Peyer's patch (tissue), 4 donors: ENCODE data around the gene NARF. TPM values are rescaled to one million over a fixed set of nuclear protein-coding genes. Genes with fewer than 3 reads are reported as not detected.
A peak's percentile ranks its signal among the peaks of the same experiment; 100 is the strongest.
"Not testable (repeated sequence)": the region's sequence is repeated elsewhere in the genome, so short reads cannot be mapped to it uniquely, and the experiment has no call there.

Experiments used
- DNase-seq, 3 donors: peaks; one replicate each; pipeline ENCODE4 v3.0.0-alpha.2; 2017 to 2019
- H3K27ac ChIP-seq, 4 donors: fragments of 200-600 bp; sonication (generic); one replicate each; pipeline ENCODE4 v1.5.1; 2016 to 2019
- H3K27me3 ChIP-seq, 2 donors: fragments of 200-600 bp; sonication (generic); one replicate each; pipeline ENCODE4 v1.5.1; 2019
- H3K36me3 ChIP-seq, 3 donors: fragments of 200-600 bp; sonication (generic); one replicate each; pipeline ENCODE4 v1.5.1; 2016 to 2019
- H3K4me1 ChIP-seq, 4 donors: fragments of 200-600 bp; sonication (generic); one replicate each; pipeline ENCODE4 v1.5.1; 2016 to 2019
- H3K4me3 ChIP-seq, 4 donors: fragments of 200-600 bp; sonication (generic); 1 replicate in 3 of 4; 2 replicates in 1 of 4; pipeline ENCODE4 v1.5.1; 2016 to 2019; ENCODE audit warnings: mild to moderate bottlenecking in 1 of 4
- H3K9me3 ChIP-seq, 4 donors: fragments of 200-600 bp; sonication (generic); one replicate each; pipeline ENCODE4 v1.5.1; 2016 to 2019; ENCODE audit warnings: mild to moderate bottlenecking in 1 of 4
- POLR2A ChIP-seq, 2 donors: fragments of 450-650 bp; IDR thresholded peaks; one replicate each; pipeline ENCODE4 v1.5.1; 2017; ENCODE audit warnings: antibody characterized with exemption in 2 of 2, mild to moderate bottlenecking in 2 of 2, moderate library complexity in 2 of 2
- small RNA-seq, 2 donors: library from RNA; depleted of rRNA; stranded (forward); fragments of <200 nt; gene quantifications; one replicate each; pipeline ENCODE3, GENCODE V24; 2016
- total RNA-seq, 4 donors: library from RNA; depleted of rRNA; stranded (reverse); fragments of >200 nt; gene quantifications; one replicate each; pipeline ENCODE4 v1.1.0, GENCODE V29; 2016
- TF ChIP-seq, protein P1 (sequence below), 6 experiments: fragments of 450-650 bp in 4 of 6; fragments of 200-600 bp in 2 of 6; sonication (generic) in 1 of 6; IDR thresholded peaks; one replicate each; pipeline ENCODE4 v1.5.1; 2017 to 2019; ENCODE audit warnings: antibody characterized with exemption in 6 of 6, mild to moderate bottlenecking in 3 of 6, moderate library complexity in 1 of 6

NARF gene
- total RNA-seq, 4 donors from 2014 or later = 31.9 to 81.7 (median 52.0) TPM

DNA sequence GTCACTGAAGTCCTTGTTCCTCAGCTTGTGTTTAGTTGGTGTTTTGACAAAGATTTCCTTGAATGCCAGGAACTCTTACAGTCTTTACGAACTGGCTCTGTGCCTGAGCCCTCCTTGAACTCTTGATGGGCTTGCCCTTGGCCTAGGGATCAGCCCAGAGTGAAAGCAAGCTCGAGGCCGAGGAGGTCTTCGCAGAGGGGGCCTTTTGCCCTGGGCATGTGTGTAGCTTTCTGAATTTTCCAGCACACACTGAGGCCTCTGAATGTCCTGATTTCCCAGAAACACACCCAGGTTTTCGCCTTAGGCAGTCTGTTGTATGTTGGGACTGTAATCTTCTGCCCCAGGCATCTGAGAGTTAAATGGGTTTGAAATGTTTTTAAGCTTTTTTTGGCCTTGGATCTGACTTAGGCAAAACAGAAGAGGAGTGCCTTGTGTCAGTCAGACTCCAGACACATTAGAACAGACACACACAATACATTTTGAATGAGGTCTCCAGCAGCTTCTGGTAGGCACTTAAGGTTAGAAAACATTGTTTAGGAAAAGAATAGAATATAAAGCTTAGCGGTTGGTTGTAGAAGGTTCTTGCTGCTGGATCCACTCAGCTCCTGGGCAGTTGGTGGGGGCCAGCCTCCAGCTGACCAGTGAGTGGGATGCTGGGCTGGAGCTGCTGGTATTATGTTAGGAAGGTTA is 78.1 kb downstream of the NARF start:
- no peak overlapping the region for H3K4me3 ChIP-seq
- no peak for DNase-seq
- no peaks in the 10 kb centered on the region for H3K36me3 ChIP-seq
- peak overlapping the region; percentile 37 to 79 (median 58) for H3K27ac ChIP-seq
- H3K4me1 ChIP-seq = peaks cover 0 to 41% (median 1%) of the 10 kb centered on the region in 4 donors
- H3K27me3 ChIP-seq = no peaks in the 10 kb centered on the region
- TF ChIP-seq, protein P1, sequence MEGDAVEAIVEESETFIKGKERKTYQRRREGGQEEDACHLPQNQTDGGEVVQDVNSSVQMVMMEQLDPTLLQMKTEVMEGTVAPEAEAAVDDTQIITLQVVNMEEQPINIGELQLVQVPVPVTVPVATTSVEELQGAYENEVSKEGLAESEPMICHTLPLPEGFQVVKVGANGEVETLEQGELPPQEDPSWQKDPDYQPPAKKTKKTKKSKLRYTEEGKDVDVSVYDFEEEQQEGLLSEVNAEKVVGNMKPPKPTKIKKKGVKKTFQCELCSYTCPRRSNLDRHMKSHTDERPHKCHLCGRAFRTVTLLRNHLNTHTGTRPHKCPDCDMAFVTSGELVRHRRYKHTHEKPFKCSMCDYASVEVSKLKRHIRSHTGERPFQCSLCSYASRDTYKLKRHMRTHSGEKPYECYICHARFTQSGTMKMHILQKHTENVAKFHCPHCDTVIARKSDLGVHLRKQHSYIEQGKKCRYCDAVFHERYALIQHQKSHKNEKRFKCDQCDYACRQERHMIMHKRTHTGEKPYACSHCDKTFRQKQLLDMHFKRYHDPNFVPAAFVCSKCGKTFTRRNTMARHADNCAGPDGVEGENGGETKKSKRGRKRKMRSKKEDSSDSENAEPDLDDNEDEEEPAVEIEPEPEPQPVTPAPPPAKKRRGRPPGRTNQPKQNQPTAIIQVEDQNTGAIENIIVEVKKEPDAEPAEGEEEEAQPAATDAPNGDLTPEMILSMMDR (IDR thresholded peaks at IDR 0.05) = no peak
- no peak for TF ChIP-seq POLR2A (IDR thresholded peaks at IDR 0.05)
- H3K9me3 ChIP-seq = no peaks in the 10 kb centered on the region

DNA sequence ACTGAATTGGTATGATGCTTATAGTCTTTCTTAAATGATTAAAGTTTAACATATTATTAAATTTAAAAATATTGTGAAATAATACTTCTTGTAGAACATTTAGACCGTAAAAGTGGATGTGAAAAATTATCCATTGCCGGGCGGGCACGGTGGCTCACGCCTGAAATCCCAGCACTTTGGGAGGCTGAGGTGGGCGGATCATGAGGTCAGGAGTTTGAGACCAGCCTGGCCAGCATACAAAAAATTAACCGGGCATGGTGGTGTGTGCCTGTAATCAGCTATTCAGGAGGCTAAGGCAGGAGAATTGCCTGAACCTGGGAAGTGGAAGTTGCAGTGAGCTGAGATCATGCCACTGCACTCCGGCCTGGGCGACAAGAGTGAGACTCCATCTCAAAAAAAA is 78.7 kb downstream of the NARF start:
- DNase-seq, H3K27me3 ChIP-seq, H3K9me3 ChIP-seq, H3K36me3 ChIP-seq, H3K4me3 ChIP-seq: not testable (repeated sequence)
- Histone ChIP-seq H3K4me1 (peaks cover 0 to 41% (median 0%) of the 10 kb centered on the region in 4 donors), H3K27ac (peak overlapping the region; percentile 37 to 79 (median 58))

DNA sequence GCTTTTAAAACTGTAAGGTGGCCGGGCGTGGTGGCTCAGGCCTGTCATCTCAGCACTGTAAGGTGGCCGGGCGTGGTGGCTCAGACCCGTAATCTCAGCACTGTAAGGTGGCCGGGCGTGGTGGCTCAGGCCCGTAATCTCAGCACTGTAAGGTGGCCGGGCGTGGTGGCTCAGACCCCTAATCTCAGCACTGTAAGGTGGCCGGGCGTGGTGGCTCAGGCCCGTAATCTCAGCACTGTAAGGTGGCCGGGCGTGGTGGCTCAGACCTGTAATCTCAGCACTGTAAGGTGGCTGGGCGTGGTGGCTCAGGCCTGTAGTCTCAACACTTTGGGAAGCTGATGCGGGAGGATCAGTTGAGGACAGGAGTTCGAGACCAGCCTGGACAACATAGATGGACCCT is 80.5 kb downstream of the NARF start:
- not testable (repeated sequence) for DNase-seq, H3K4me3 ChIP-seq, H3K9me3 ChIP-seq, H3K27me3 ChIP-seq, H3K36me3 ChIP-seq
- peaks cover 0 to 36% (median 0%) of the 10 kb centered on the region in 4 donors for H3K4me1 ChIP-seq
- H3K27ac ChIP-seq = peak overlapping the region in 2 of 4 donors; percentile 8 to 28

Small RNA genes lying within 50 kb of the gene (small RNA-seq; reads per million reads assigned to genes)
- gene RF00019 = 0 reads per million in 2 donors

Other genes with a start within 250 kb of the NARF start
- 100 to 1,000 TPM in 2 of 4 donors, 10 to 100 TPM in 2; 28.2 to 144 (median 79.8) TPM for gene CCDC57, start 245.9 kb upstream of the NARF start, total RNA-seq
- 10 to 100 TPM; 18.9 to 55.0 (median 35.3) TPM for gene SLC16A3, start 229.7 kb upstream of the NARF start, total RNA-seq
- 100 to 1,000 TPM; 148 to 232 (median 215) TPM for gene CSNK1D, start 185.0 kb upstream of the NARF start, total RNA-seq
- 10 to 100 TPM in 3 of 4 donors, not detected in 1; 11.6 to 15.4 (median 15.2) TPM for gene CD7, start 141.1 kb upstream of the NARF start, total RNA-seq
- gene SECTM1, start 125.0 kb upstream of the NARF start, total RNA-seq = 100 to 1,000 TPM in 2 of 4 donors, 10 to 100 TPM in 2; 10.7 to 258 (median 94.5) TPM
- gene TEX19, start 99.5 kb upstream of the NARF start, total RNA-seq = not detected
- not detected for gene UTS2R, start 87.0 kb upstream of the NARF start, total RNA-seq
- 100 to 1,000 TPM in 1 of 4 donors, 10 to 100 TPM in 3; 42.7 to 128 (median 80.5) TPM for gene HEXD, start 40.4 kb upstream of the NARF start, total RNA-seq
- gene OGFOD3, start 40.2 kb upstream of the NARF start, total RNA-seq = 10 to 100 TPM; 12.4 to 30.1 (median 24.0) TPM
- 100 to 1,000 TPM in 1 of 4 donors, 10 to 100 TPM in 3; 79.2 to 103 (median 88.0) TPM for gene CYBC1, start 8.0 kb upstream of the NARF start, total RNA-seq
- 10 to 100 TPM; 40.6 to 67.7 (median 61.1) TPM for gene FOXK2, start 61.0 kb downstream of the NARF start, total RNA-seq
- gene WDR45B, start 189.7 kb downstream of the NARF start, total RNA-seq = 10 to 100 TPM; 68.8 to 90.0 (median 77.2) TPM
- 10 to 100 TPM; 13.3 to 63.5 (median 29.1) TPM for gene RAB40B, start 240.0 kb downstream of the NARF start, total RNA-seq